ENCODE data around the gene TCF7L2.
"Not testable (repeated sequence)": the region's sequence is repeated elsewhere in the genome, so short reads cannot be mapped to it uniquely, and the experiment has no call there.

TCF7L2 gene

GRCh38 chr10:113052076-113052830 lies 102.2 kb downstream of the TCF7L2 start:
- DNase-seq: peak; percentile 7

GRCh38 chr10:113053091-113053490 lies 103.0 kb downstream of the TCF7L2 start:
- no peak for DNase-seq

GRCh38 chr10:113053881-113054280 lies 103.8 kb downstream of the TCF7L2 start:
- no peak for DNase-seq

GRCh38 chr10:113055458-113055857 lies 105.4 kb downstream of the TCF7L2 start:
- DNase-seq: no peak

GRCh38 chr10:113056030-113056429 lies 106.0 kb downstream of the TCF7L2 start:
- DNase-seq: no peak

- DNase-seq: no peak
Observed at GRCh38 chr10:113056441-113057021, 106.5 kb downstream of the TCF7L2 start.

- no peak for DNase-seq
Observed at GRCh38 chr10:113057948-113058522, 108.0 kb downstream of the TCF7L2 start.

GRCh38 chr10:113058523-113059370 lies 108.7 kb downstream of the TCF7L2 start:
- no peak for DNase-seq

GRCh38 chr10:113059371-113059780 lies 109.3 kb downstream of the TCF7L2 start:
- no peak for DNase-seq

GRCh38 chr10:113060201-113061053 lies 110.4 kb downstream of the TCF7L2 start:
- peak; percentile 86 for DNase-seq

GRCh38 chr10:113061054-113061430 lies 111.0 kb downstream of the TCF7L2 start:
- DNase-seq: no peak

GRCh38 chr10:113061557-113061956 lies 111.5 kb downstream of the TCF7L2 start:
- DNase-seq: no peak

- DNase-seq: no peak
Observed at GRCh38 chr10:113063043-113063967, 113.3 kb downstream of the TCF7L2 start.

GRCh38 chr10:113064039-113064438 lies 114.0 kb downstream of the TCF7L2 start:
- DNase-seq: no peak

- DNase-seq: not testable (repeated sequence)
Observed at GRCh38 chr10:113066120-113066519, 116.1 kb downstream of the TCF7L2 start.

- DNase-seq: no peak
Observed at GRCh38 chr10:113066561-113067312, 116.7 kb downstream of the TCF7L2 start.

GRCh38 chr10:113067501-113067900 lies 117.5 kb downstream of the TCF7L2 start:
- DNase-seq: no peak

- DNase-seq: no peak
Observed at GRCh38 chr10:113068178-113068890, 118.3 kb downstream of the TCF7L2 start.

- no peak for DNase-seq
Observed at GRCh38 chr10:113069595-113069994, 119.5 kb downstream of the TCF7L2 start.

- no peak for DNase-seq
Observed at GRCh38 chr10:113071446-113071845, 121.4 kb downstream of the TCF7L2 start.

Measured in hematopoietic multipotent progenitor cell treated with erythropoietin and hydrocortisone succinate and interleukin-3 and kit ligand, for 8 days (in vitro differentiated cells).